Chondrocyte (in vitro differentiated cells): ENCODE data around the gene ERO1A. TPM values are rescaled to one million over a fixed set of nuclear protein-coding genes. Genes with fewer than 3 reads are reported as not detected.

Experiments used
- DNase-seq: peaks from one replicate; pipeline ENCODE4 v3.0.0; 2021; ENCODE audit warnings: mixed read lengths, low spot score
- H3K27ac Mint-ChIP-seq: one replicate; pipeline ENCODE4 v1.8.0; 2021; ENCODE audit warnings: mild to moderate bottlenecking, moderate library complexity, mixed read lengths; ENCODE audit not compliant: unreplicated experiment
- H3K27me3 Mint-ChIP-seq: 2 replicates; pipeline ENCODE4 v1.8.0; 2021; ENCODE audit warnings: low read depth, mixed read lengths
- H3K36me3 Mint-ChIP-seq: 2 replicates; pipeline ENCODE4 v1.8.0; 2021; ENCODE audit warnings: low read depth, mixed read lengths
- H3K4me1 Mint-ChIP-seq: 2 replicates; pipeline ENCODE4 v1.8.0; 2021; ENCODE audit warnings: low read depth, mild to moderate bottlenecking, mixed read lengths
- H3K4me3 Mint-ChIP-seq: one replicate; pipeline ENCODE4 v1.8.0; 2021; ENCODE audit warnings: mild to moderate bottlenecking, moderate library complexity, mixed read lengths; ENCODE audit not compliant: unreplicated experiment
- H3K9me3 Mint-ChIP-seq: 2 replicates; pipeline ENCODE4 v1.8.0; 2021; ENCODE audit warnings: low read depth, mixed read lengths
- total RNA-seq: library from RNA; stranded (reverse); gene quantifications from 3 replicates; pipeline ENCODE4 v1.2.1, GENCODE V29; 2021
- TF ChIP-seq, protein P1 (sequence below): fragments of 200-600 bp; sonication (generic); IDR thresholded peaks from 2 replicates; pipeline ENCODE4 v1.5.0; 2021; ENCODE audit warnings: antibody characterized with exemption, mild to moderate bottlenecking, moderate library complexity

Gene ERO1A
- total RNA-seq, 1 donor from 2014 or later: 58.7 TPM

DNA sequence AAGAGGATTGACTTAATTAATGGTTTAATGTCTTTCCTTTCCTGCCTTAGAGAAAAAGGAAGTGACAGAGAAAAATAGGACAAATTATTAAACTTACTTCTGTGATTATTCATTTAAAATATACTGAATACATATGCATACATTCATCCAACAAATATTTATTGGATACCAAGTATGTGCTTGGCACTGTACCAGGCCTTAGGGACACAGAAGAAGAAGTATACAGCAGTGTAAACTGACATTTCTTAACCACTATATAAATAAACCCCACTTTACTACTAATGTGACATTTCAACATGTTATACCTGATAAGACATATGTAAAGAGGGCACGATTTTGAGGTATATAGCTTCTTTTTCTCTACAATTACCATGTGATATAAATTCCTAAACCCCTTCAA lies 53.6 kb downstream of the ERO1A start:
- no peak overlapping the region for H3K4me3 Mint-ChIP-seq
- DNase-seq: no peak
- no peaks in the 10 kb centered on the region for H3K27me3 Mint-ChIP-seq
- TF ChIP-seq, protein P1, sequence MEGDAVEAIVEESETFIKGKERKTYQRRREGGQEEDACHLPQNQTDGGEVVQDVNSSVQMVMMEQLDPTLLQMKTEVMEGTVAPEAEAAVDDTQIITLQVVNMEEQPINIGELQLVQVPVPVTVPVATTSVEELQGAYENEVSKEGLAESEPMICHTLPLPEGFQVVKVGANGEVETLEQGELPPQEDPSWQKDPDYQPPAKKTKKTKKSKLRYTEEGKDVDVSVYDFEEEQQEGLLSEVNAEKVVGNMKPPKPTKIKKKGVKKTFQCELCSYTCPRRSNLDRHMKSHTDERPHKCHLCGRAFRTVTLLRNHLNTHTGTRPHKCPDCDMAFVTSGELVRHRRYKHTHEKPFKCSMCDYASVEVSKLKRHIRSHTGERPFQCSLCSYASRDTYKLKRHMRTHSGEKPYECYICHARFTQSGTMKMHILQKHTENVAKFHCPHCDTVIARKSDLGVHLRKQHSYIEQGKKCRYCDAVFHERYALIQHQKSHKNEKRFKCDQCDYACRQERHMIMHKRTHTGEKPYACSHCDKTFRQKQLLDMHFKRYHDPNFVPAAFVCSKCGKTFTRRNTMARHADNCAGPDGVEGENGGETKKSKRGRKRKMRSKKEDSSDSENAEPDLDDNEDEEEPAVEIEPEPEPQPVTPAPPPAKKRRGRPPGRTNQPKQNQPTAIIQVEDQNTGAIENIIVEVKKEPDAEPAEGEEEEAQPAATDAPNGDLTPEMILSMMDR: no peak
- H3K4me1 Mint-ChIP-seq: no peaks in the 10 kb centered on the region
- peaks cover 21% of the 10 kb centered on the region for H3K36me3 Mint-ChIP-seq
- peaks cover 13% of the 10 kb centered on the region for H3K9me3 Mint-ChIP-seq
- H3K27ac Mint-ChIP-seq: no peak overlapping the region

DNA sequence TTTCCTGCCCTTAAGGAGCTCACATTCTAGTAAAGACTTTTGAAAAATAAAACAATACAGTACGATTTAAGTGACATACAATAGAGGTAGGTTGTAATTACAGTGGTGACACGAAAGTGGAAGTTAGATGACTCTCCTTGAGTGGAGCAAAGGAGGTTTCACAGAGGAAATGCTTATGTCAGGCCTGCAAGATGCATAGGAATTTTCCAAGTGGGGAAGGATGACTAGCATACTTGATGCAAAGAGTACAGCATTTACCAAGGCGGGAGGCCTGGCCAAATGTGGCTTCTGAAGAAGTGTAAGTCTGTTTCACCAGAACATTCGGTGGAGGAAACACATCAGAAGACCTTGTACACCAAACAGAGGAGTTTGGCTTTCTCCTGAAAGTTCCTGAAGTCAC lies 55.2 kb downstream of the ERO1A start:
- Mint-ChIP-seq H3K4me1 (no peaks in the 10 kb centered on the region), H3K4me3 (no peak overlapping the region)

DNA sequence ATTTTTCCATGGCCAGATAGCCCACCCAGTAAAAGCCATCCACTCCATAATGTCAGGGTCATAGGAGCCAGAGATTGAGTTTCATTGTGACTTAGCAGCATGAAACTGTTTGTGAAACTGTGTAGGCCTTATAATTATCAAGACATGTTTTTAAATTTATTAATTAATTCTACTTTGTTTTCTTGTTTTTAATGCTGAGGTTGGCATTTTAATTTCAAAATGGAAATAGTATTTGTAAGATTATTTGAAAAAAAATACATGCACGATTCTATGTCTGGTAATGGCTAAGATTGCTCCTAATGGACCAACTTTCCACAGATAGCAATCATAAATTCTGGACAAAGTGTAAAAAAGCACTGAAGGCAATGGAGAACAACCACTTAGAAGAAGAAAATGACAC lies 75.7 kb downstream of the ERO1A start:
- TF ChIP-seq, protein P1: no peak
- Mint-ChIP-seq H3K4me1 (no peaks in the 10 kb centered on the region), H3K36me3 (peaks cover 2% of the 10 kb centered on the region), H3K27me3 (no peaks in the 10 kb centered on the region), H3K27ac (no peak overlapping the region), H3K4me3 (no peak overlapping the region), H3K9me3 (no peaks in the 10 kb centered on the region)
- no peak for DNase-seq

More for the DNA sequence above, 55.2 kb downstream of the ERO1A start:
- TF ChIP-seq, protein P1: no peak
- no peak for DNase-seq
- Mint-ChIP-seq H3K27me3 (no peaks in the 10 kb centered on the region), H3K27ac (no peak overlapping the region), H3K9me3 (peaks cover 13% of the 10 kb centered on the region), H3K36me3 (peaks cover 16% of the 10 kb centered on the region)

DNA sequence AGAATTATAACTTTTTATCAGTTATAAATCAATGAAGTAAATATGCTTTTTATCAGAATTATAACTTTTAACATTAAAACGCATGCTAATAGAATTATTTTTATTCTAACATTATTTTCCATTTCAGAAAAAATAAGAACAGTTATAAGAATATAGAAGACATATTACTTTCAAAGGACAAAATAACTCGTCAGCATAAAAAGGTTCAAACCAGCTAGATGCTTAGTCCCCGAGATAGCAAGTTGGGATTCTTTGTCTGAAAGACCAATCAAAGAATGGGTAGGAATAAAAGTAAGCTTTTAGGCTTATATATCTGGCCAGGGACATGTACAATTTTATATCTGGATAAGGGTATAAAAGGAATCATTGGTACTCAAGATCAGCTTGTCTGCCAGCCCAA lies 76.8 kb downstream of the ERO1A start:
- Mint-ChIP-seq H3K4me3 (no peak overlapping the region), H3K9me3 (no peaks in the 10 kb centered on the region), H3K36me3 (peaks cover 2% of the 10 kb centered on the region), H3K4me1 (no peaks in the 10 kb centered on the region), H3K27me3 (no peaks in the 10 kb centered on the region), H3K27ac (no peak overlapping the region)
- TF ChIP-seq, protein P1: no peak
- DNase-seq: no peak

DNA sequence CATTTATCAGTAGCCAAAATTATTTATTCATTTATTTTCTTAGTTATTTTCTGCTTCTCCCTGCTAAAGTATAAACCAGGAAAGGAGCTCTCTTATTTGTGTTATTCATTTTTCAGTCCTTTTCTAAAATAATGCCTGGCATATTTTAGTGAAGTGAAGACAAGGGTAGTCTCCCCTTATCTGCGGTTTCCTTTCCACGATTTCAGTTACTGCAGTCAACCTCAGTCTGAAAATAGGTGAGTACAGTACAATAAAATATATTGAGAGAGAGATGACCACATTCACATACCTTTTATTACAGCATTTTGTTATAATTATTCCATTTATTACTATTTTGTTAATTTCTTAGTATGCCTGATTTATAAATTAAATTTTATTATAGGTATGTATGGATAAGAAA lies 85.2 kb downstream of the ERO1A start:
- peaks cover 9% of the 10 kb centered on the region for H3K36me3 Mint-ChIP-seq
- no peak for DNase-seq
- peaks cover 9% of the 10 kb centered on the region for H3K9me3 Mint-ChIP-seq
- H3K4me3 Mint-ChIP-seq: no peak overlapping the region
- H3K27me3 Mint-ChIP-seq: no peaks in the 10 kb centered on the region
- no peak overlapping the region for H3K27ac Mint-ChIP-seq
- TF ChIP-seq, protein P1: no peak
- H3K4me1 Mint-ChIP-seq: no peaks in the 10 kb centered on the region
